ENCODE data around the gene TCHHL1. TPM values are rescaled to one million over a fixed set of nuclear protein-coding genes. Genes with fewer than 3 reads are reported as not detected.

Gene TCHHL1
- total and polyA plus RNA-seq, 11 donors = not detected

GRCh38 chr1:152125834-152126443 is 37.1 kb upstream of the TCHHL1 start:
- 73 to 76% (median 74%) methylated on average over 6 of the region's 6 CpGs for WGBS, 4 donors
- Histone ChIP-seq H3K4me3 (no peak overlapping the region), H3K4me1 (no peaks in the 10 kb centered on the region), H3K27me3 (peaks cover 0 to 76% (median 9%) of the 10 kb centered on the region in 9 donors), H3K36me3 (no peaks in the 10 kb centered on the region), H3K9me3 (no peaks in the 10 kb centered on the region), H3K27ac (no peak overlapping the region)
- no peak for DNase-seq
- ATAC-seq = no peak
- intact Hi-C loops (cut with DNase I) = no loop called here
- no peak for TF ChIP-seq POLR2A (IDR thresholded peaks at IDR 0.05)
- TF ChIP-seq CTCF (IDR thresholded peaks at IDR 0.05) = no peak

GRCh38 chr1:152118915-152119314 is 30.1 kb upstream of the TCHHL1 start:
- H3K36me3 ChIP-seq = no peaks in the 10 kb centered on the region
- no peak for DNase-seq
- intact Hi-C loops (cut with DNase I) = loop anchor here in 1 of 10 donors (10.0 kb wide), 1 partner anchor 64 kb away; no protein-coding TSS in a partner anchor
- 87 to 88% (median 87%) methylated on average over 1 of the region's 1 CpG for WGBS, 4 donors
- H3K27me3 ChIP-seq = peaks cover under 1 to 71% (median 21%) of the 10 kb centered on the region in 9 donors
- H3K4me1 ChIP-seq = no peaks in the 10 kb centered on the region
- no peak for TF ChIP-seq POLR2A (IDR thresholded peaks at IDR 0.05)
- TF ChIP-seq CTCF (IDR thresholded peaks at IDR 0.05) = no peak
- ATAC-seq = no peak
- no peak overlapping the region for H3K27ac ChIP-seq
- H3K4me3 ChIP-seq = no peak overlapping the region
- no peaks in the 10 kb centered on the region for H3K9me3 ChIP-seq

- Histone ChIP-seq H3K9me3 (no peaks in the 10 kb centered on the region), H3K27ac (no peak within 1 kb of the TSS), H3K4me1 (peaks cover 2 to 25% (median 22%) of the 10 kb centered on the region in 12 donors), H3K27me3 (peaks cover 13 to 91% (median 44%) of the 10 kb centered on the region in 9 donors), H3K36me3 (no peaks in the 10 kb centered on the region), H3K4me3 (no peak within 1 kb of the TSS)
- DNase-seq (no peak), ATAC-seq (no peak)
- intact Hi-C loops (cut with DNase I) = loop anchor here in 1 of 10 donors (10.0 kb wide), 1 partner anchor 61 kb away; no protein-coding TSS in a partner anchor
- TF ChIP-seq POLR2A (IDR thresholded peaks at IDR 0.05) (no peak), CTCF (IDR thresholded peaks at IDR 0.05) (no peak)
- 48 to 66% (median 53%) methylated on average over 4 of the region's 4 CpGs for WGBS, 4 donors
These were observed 26.5 kb upstream of the TCHHL1 start, which contains the start of gene TCHH for GRCh38 chr1:152115344-152115743. Gene TCHH (minus strand): TSS chr1:152115444. CDS start chr1:152114080, 1,364 bp downstream.

GRCh38 chr1:152112885-152113432 is 24.1 kb upstream of the TCHHL1 start:
- intact Hi-C loops (cut with DNase I) = loop anchor here in 2 of 10 donors (5.0 to 10.0 kb wide), 2 partner anchors 46 to 58 kb away; no protein-coding TSS in a partner anchor
- WGBS, 4 donors = 21 to 33% (median 26%) methylated on average over 13 of the region's 13 CpGs
- TF ChIP-seq CTCF (IDR thresholded peaks at IDR 0.05) (no peak), POLR2A (IDR thresholded peaks at IDR 0.05) (no peak)
- H3K9me3 ChIP-seq = peaks cover 0 to 14% (median 8%) of the 10 kb centered on the region in 12 donors
- peaks cover 5 to 47% (median 29%) of the 10 kb centered on the region in 12 donors for H3K4me1 ChIP-seq
- DNase-seq (no peak), ATAC-seq (no peak)
- peak overlapping the region in 2 of 12 donors; percentile 56 to 59 for H3K4me3 ChIP-seq
- H3K36me3 ChIP-seq = no peaks in the 10 kb centered on the region
- H3K27ac ChIP-seq = no peak overlapping the region
- peaks cover 37 to 100% (median 68%) of the 10 kb centered on the region in 9 donors for H3K27me3 ChIP-seq

All from heart left ventricle (tissue), 16 donors.